GM21576 (cell line): ENCODE measurements around the gene GPR137C.
"Not testable (repeated sequence)": the region's sequence is repeated elsewhere in the genome, so short reads cannot be mapped to it uniquely, and the experiment has no call there.

Source experiments
- ATAC-seq: cut with Tn5 transposase; IDR thresholded peaks from one replicate; pipeline ENCODE4 v1.9.1; 2021; ENCODE audit warnings: mild to moderate bottlenecking, moderate library complexity; ENCODE audit not compliant: unreplicated experiment

The GPR137C gene

GRCh38 chr14:52558688-52559087 lies 6.1 kb downstream of the GPR137C start:
- no peak for ATAC-seq

DNA sequence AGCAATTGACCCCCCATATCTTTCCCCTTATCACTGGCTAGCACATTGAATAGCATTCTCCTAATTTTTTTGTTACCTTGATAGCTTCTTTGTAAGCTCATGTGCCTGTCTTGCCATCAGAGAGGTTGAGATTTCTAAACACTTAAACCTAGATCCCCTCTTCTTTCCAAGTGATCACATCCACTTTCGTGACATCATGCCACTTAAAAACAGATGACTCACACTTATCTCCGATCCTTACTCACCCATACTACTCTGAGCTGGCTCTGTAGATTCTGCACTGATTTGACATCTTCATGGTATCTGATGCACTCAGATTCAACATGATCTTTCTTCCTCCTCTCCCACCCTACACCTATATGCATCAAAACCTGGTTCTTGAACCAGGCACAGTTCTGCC lies 10.5 kb downstream of the GPR137C start:
- no peak for ATAC-seq

GRCh38 chr14:52568454-52568853 lies 15.8 kb downstream of the GPR137C start:
- ATAC-seq = not testable (repeated sequence)

DNA sequence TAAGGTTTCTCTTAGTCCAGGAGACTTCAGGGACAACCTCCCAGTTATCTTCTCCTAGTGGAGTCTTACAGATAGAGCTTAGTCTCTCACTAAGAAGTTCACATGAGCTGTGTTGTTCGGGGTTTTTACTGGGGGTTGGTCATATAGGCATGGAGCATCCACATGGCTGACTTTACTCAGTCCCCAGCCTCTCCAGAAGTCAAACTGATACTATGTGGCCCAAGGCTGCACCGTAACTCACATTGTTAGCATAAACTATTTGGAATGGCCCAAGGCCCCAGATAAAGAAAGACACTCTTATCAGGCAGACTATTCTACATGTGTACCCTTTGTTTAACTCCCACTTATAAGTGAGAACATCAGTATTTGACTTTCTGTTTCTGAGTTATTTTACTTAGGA lies 23.2 kb downstream of the GPR137C start:
- ATAC-seq = no peak

DNA sequence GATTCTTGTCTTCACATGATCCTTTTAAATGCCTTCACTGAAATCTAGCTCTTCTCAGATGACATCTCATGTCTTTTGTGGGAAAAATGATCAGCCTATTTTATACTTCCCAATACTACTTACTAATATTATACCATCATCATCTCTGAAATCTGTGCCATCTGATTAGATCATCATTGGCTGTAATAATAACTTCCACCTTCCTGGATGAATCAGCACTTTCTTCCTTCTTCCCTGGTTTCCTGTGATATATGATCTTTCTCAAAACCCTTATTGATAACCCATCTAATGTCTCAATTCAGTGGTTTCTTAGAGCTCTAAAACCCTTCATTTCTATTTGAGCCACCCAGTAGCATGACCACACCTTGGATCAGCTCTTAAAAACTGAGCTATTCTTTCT lies 30.9 kb downstream of the GPR137C start:
- no peak for ATAC-seq

- ATAC-seq = no peak
These were observed 37.0 kb downstream of the GPR137C start for GRCh38 chr14:52589646-52590045.

DNA sequence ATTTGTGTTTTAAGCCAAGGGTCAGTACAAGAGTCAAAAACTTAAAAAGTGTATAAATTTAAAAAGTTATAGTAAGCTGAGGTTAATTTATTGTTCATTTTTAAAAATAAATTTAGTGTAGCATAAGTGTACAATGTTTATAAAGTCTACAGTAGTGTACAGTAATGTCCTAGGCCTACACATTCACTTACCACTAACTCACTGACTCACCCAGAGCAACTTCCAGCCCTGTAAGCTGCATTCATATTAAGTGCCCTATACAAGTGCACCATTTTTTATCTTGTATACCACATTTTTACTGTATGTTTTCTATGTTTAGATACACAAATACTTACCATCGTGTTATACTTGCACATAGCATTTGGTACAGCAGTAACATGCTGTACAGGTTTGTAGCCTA lies 37.7 kb downstream of the GPR137C start:
- no peak for ATAC-seq

GRCh38 chr14:52596320-52596719 lies 43.7 kb downstream of the GPR137C start:
- ATAC-seq = no peak

DNA sequence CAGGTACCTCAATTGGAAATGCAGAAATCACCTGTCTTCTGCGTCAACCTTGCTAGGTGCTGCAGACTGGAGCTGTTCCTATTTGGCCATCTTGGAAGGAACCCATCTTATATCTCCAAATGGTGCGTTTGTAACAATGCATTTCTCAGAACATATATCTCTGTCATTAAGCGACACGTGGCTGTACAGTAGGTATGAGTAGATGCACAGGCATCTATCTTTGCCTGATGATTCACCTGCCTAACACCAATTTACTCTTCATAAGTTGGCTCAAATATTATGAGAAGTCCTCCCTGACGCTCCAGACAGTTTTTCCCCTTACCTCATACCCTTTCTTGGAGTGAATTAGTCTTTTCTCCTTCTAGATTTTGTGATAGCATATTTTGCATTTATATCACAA lies 44.2 kb downstream of the GPR137C start:
- no peak for ATAC-seq

DNA sequence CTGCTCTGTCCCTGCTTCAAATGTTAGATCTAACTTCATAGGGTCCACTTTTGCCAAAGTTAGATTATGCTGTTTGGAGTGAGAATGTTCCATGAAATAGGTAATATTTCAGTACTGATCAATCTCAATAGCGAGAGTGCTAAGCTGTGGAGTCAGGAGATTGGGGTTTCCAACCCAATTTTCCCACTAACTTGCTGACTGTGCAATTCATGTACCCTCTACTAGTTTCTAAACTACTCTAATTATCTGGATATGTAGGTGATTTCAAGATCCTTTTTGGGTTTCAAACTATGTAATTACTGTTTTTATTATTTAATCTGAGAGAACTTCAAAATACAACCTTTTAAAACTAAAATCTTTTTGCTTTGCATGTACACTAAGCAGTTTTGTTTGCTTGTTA lies 45.9 kb downstream of the GPR137C start:
- no peak for ATAC-seq

- no peak for ATAC-seq
These were observed 47.3 kb downstream of the GPR137C start for GRCh38 chr14:52599974-52600373.

DNA sequence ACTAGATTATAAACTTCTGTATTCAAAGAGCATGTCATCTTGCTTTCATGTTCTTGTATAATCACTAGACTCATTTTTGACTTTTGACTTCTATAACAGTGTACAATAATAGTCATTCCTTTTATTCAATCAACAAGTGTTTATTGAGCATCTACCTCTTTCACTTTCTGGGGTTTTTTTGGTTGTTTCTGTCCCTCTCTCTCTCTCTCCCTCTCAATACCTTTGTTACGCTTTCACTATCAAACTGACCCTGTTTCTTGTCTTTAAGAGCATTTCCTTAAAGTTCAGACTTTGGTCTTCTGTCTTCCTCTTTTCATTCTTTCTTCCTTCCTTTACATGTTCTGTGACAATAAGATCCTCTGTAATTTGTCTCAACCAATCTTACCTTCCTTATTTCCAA lies 49.5 kb downstream of the GPR137C start:
- ATAC-seq = no peak

GRCh38 chr14:52607061-52607460 lies 54.4 kb downstream of the GPR137C start:
- no peak for ATAC-seq

DNA sequence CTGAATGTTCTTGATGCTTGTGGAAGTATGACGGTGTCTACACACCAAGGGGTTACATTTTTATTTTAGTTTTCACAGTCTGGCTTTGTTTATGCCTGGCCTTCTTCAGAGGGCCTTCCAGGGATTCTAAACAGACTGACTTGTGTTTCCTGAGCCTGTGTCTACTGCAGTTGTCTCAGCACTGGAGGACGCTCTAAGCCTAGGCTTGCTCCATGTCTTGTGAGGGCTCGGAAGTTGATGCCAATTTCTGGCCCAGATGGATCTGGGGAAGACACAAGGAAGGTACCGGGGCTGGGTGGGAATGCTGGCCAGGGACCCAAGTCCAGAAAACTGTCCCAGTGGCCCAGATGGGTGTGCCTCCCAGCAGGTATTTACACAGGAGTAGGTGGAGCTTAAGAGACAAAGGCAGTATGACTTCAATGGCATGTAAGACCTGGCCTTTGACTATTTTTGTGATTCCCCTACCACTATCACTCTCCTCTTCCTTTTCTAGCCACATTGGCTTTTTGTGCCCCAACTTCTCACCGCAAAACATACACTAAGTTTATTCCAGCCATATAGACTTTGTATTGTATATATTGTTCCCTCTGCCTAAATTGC lies 56.9 kb downstream of the GPR137C start:
- ATAC-seq = no peak

DNA sequence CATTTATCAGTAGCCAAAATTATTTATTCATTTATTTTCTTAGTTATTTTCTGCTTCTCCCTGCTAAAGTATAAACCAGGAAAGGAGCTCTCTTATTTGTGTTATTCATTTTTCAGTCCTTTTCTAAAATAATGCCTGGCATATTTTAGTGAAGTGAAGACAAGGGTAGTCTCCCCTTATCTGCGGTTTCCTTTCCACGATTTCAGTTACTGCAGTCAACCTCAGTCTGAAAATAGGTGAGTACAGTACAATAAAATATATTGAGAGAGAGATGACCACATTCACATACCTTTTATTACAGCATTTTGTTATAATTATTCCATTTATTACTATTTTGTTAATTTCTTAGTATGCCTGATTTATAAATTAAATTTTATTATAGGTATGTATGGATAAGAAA lies 57.6 kb downstream of the GPR137C start:
- no peak for ATAC-seq

DNA sequence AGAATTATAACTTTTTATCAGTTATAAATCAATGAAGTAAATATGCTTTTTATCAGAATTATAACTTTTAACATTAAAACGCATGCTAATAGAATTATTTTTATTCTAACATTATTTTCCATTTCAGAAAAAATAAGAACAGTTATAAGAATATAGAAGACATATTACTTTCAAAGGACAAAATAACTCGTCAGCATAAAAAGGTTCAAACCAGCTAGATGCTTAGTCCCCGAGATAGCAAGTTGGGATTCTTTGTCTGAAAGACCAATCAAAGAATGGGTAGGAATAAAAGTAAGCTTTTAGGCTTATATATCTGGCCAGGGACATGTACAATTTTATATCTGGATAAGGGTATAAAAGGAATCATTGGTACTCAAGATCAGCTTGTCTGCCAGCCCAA lies 66.0 kb downstream of the GPR137C start:
- no peak for ATAC-seq

DNA sequence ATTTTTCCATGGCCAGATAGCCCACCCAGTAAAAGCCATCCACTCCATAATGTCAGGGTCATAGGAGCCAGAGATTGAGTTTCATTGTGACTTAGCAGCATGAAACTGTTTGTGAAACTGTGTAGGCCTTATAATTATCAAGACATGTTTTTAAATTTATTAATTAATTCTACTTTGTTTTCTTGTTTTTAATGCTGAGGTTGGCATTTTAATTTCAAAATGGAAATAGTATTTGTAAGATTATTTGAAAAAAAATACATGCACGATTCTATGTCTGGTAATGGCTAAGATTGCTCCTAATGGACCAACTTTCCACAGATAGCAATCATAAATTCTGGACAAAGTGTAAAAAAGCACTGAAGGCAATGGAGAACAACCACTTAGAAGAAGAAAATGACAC lies 67.1 kb downstream of the GPR137C start:
- no peak for ATAC-seq

- ATAC-seq = no peak
These were observed 87.5 kb downstream of the GPR137C start for GRCh38 chr14:52640137-52640536.

DNA sequence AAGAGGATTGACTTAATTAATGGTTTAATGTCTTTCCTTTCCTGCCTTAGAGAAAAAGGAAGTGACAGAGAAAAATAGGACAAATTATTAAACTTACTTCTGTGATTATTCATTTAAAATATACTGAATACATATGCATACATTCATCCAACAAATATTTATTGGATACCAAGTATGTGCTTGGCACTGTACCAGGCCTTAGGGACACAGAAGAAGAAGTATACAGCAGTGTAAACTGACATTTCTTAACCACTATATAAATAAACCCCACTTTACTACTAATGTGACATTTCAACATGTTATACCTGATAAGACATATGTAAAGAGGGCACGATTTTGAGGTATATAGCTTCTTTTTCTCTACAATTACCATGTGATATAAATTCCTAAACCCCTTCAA lies 89.1 kb downstream of the GPR137C start:
- no peak for ATAC-seq

GRCh38 chr14:52649511-52649910 lies 96.9 kb downstream of the GPR137C start:
- ATAC-seq = no peak

GRCh38 chr14:52650774-52651173 lies 98.1 kb downstream of the GPR137C start:
- no peak for ATAC-seq

DNA sequence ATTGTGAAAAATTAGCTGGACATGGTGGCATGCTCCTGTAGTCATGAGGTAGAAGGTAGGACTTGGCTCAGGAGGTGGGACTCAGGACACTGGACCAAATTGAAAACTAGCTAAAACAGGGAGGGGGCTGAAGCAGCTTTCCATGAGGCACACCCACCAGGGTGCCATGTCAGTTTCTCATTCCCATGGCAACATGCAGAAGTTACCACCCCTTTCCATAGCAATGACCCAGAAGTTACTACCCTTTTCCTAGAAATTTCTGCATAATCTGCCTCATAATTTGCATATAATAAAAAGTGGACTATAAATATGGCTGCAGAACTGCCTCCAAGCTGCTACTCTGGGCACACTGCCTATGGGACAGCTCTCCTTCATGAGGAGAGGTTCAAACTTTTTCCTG lies 104.3 kb downstream of the GPR137C start:
- ATAC-seq = no peak

DNA sequence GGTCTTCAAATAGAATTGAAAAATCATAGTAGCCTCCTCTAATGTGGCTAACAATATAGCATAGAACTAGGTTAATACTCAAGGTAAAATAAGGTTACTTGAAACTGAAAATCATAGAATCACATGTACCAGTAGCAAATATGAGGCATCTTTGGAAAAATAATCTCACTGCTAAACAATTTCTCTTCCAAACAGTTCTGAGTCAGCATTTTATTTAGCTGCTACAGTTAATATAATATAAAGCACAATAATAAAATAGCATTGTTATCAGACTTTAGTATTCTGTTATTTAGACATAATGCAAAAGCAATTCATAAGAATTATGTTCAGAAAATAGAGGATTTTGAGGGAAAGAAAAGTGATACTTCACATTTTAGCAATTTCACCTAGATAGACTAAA lies 107.7 kb downstream of the GPR137C start:
- no peak for ATAC-seq

DNA sequence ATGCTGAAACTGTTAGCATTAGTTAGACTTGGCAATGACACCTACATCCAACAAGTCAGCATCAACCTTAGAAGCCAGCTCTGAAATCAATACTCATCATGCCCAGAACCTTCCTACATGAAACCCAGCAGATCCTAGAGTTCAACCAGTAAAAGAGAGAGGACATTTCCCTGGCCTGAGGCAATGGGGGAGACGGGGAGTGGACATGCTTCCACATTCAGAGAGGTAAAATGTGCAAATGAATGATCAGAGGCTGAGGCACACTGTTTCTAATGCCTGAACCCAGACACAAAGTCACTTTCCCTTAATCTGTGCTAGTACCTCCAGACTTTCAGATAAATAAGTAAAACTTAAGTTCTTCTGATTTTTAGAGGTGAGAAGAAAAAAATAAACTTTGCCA lies 108.2 kb downstream of the GPR137C start:
- no peak for ATAC-seq
